GM23338 (cell line): ENCODE measurements around the gene ILDR2. TPM values are rescaled to one million over a fixed set of nuclear protein-coding genes. Genes with fewer than 3 reads are reported as not detected.

Experiments used
- ATAC-seq: fragments of 200-7000 bp; cut with Tn5 transposase; 3 replicates; pipeline ENCODE4 v1.9.1; 2020
- DNase-seq: peaks from one replicate; pipeline ENCODE4 v3.0.0-alpha.2; 2015; ENCODE audit warnings: low spot score
- H2AFZ ChIP-seq: fragments of 200-600 bp; sonication (generic); 2 replicates; pipeline ENCODE4 v1.8.0; 2016; ENCODE audit warnings: antibody characterized with exemption, mild to moderate bottlenecking, moderate library complexity
- H3F3A ChIP-seq: fragments of 200-600 bp; sonication (generic); replicated peaks from 2 replicates; pipeline ENCODE4 v1.8.0; 2017; ENCODE audit warnings: antibody characterized with exemption, mixed run types, low read depth
- H3K27ac ChIP-seq: fragments of 200-600 bp; sonication (generic); 2 replicates; pipeline ENCODE4 v1.6.1; 2016; ENCODE audit warnings: low read depth
- H3K27me3 ChIP-seq: fragments of 200-600 bp; sonication (generic); 2 replicates; pipeline ENCODE4 v1.8.0; 2016; ENCODE audit warnings: mild to moderate bottlenecking, mixed run types, moderate library complexity; ENCODE audit not compliant: insufficient read depth
- H3K36me3 ChIP-seq: fragments of 200-600 bp; sonication (generic); 2 replicates; pipeline ENCODE4 v1.8.0; 2016; ENCODE audit warnings: mild to moderate bottlenecking; ENCODE audit not compliant: insufficient read depth
- H3K4me1 ChIP-seq: fragments of 200-600 bp; sonication (generic); 2 replicates; pipeline ENCODE4 v1.8.0; 2016; ENCODE audit warnings: mild to moderate bottlenecking, moderate library complexity; ENCODE audit not compliant: insufficient read depth
- H3K4me2 ChIP-seq: fragments of 200-600 bp; sonication (generic); 2 replicates; pipeline ENCODE4 v1.7.1; 2017; ENCODE audit warnings: mixed run types
- H3K4me3 ChIP-seq: fragments of 200-600 bp; sonication (generic); 2 replicates; pipeline ENCODE4 v1.6.1; 2016; ENCODE audit warnings: mixed run types
- H3K79me2 ChIP-seq: fragments of 200-600 bp; sonication (generic); replicated peaks from 2 replicates; pipeline ENCODE4 v1.8.0; 2017; ENCODE audit warnings: mild to moderate bottlenecking; ENCODE audit not compliant: insufficient read depth
- H3K9me2 ChIP-seq: fragments of 200-600 bp; sonication (generic); 2 replicates; pipeline ENCODE4 v1.8.0; 2017; ENCODE audit not compliant: insufficient read depth
- H4K20me1 ChIP-seq: fragments of 200-600 bp; sonication (generic); replicated peaks from 2 replicates; pipeline ENCODE4 v1.8.0; 2017; ENCODE audit warnings: mild to moderate bottlenecking; ENCODE audit not compliant: insufficient read depth
- H3K27ac Mint-ChIP-seq: 2 replicates; pipeline ENCODE4 v1.8.0; 2020; ENCODE audit warnings: inconsistent platforms, mild to moderate bottlenecking, moderate library complexity, mixed read lengths
- H3K27me3 Mint-ChIP-seq: 3 replicates; pipeline ENCODE4 v1.8.0; 2022; ENCODE audit warnings: low read depth, mild to moderate bottlenecking, moderate library complexity, mixed read lengths, inconsistent platforms; ENCODE audit not compliant: insufficient read depth, poor library complexity
- H3K36me3 Mint-ChIP-seq: 3 replicates; pipeline ENCODE4 v1.8.0; 2021; ENCODE audit warnings: low read depth, mild to moderate bottlenecking, inconsistent platforms, moderate library complexity, mixed read lengths
- H3K4me1 Mint-ChIP-seq: 3 replicates; pipeline ENCODE4 v1.8.0; 2020; ENCODE audit warnings: mild to moderate bottlenecking, inconsistent platforms, mixed read lengths
- H3K4me3 Mint-ChIP-seq: 3 replicates; pipeline ENCODE4 v1.8.0; 2021; ENCODE audit warnings: moderate library complexity, mild to moderate bottlenecking, inconsistent platforms, mixed read lengths
- H3K9me3 Mint-ChIP-seq: 3 replicates; pipeline ENCODE4 v1.8.0; 2020; ENCODE audit warnings: moderate library complexity, mild to moderate bottlenecking, inconsistent platforms, mixed read lengths
- CREB1 ChIP-seq: fragments of 250-450 bp; sonication (Bioruptor Pico); IDR thresholded peaks from 2 replicates; pipeline ENCODE4 v1.5.0; 2020; ENCODE audit warnings: low read depth, mild to moderate bottlenecking, moderate library complexity
- ETS1 ChIP-seq: IDR thresholded peaks from 2 replicates; pipeline ENCODE4 v1.6.1; 2016; ENCODE audit warnings: antibody characterized with exemption
- EZH2 ChIP-seq: fragments of 200-600 bp; sonication (generic); IDR thresholded peaks from one replicate; pipeline ENCODE4 v1.8.0; 2017; ENCODE audit warnings: antibody characterized with exemption, mild to moderate bottlenecking, low read depth; ENCODE audit not compliant: unreplicated experiment
- JUNB ChIP-seq: IDR thresholded peaks from one replicate; pipeline ENCODE4 v1.6.1; 2016; ENCODE audit warnings: antibody characterized with exemption; ENCODE audit not compliant: unreplicated experiment
- NANOG ChIP-seq: IDR thresholded peaks from 2 replicates; pipeline ENCODE4 v1.6.1; 2016; ENCODE audit warnings: antibody characterized with exemption, borderline replicate concordance
- POLR2AphosphoS5 ChIP-seq: IDR thresholded peaks from 2 replicates; pipeline ENCODE4 v1.6.1; 2016; ENCODE audit warnings: antibody characterized with exemption, low read depth
- ZNF114 ChIP-seq: fragments of 250-450 bp; sonication (Bioruptor Pico); IDR thresholded peaks from 2 replicates; pipeline ENCODE4 v1.5.0; 2020; ENCODE audit warnings: mild to moderate bottlenecking, moderate library complexity
- ZNF462 ChIP-seq: fragments of 250-450 bp; sonication (Bioruptor Pico); IDR thresholded peaks from 2 replicates; pipeline ENCODE4 v1.5.0; 2020; ENCODE audit warnings: mild to moderate bottlenecking, moderate library complexity
- polyA plus RNA-seq: library from polyadenylated mRNA; unstranded; fragments of >200 nt; fragmentation: Nextera tagmentation; extraction: Ambion mirVana; gene quantifications from 2 replicates; pipeline ENCODE4 v1.2.1, GENCODE V29; 2016
- total RNA-seq: library from RNA; depleted of rRNA; stranded (reverse); fragments of >200 nt; shearing (Covaris generic); gene quantifications from 2 replicates; pipeline ENCODE4 v1.2.3, GENCODE V29; 2014

ILDR2 gene
- total and polyA plus RNA-seq, 2 experiments from 2014 or later: 0.27 to 2.4 TPM

- H3K79me2 ChIP-seq: no peaks in the 10 kb centered on the region
- H3K36me3 ChIP-seq: peaks cover 3% of the 10 kb centered on the region; the same call in 1 of the 2 replicates
- peaks cover 16% of the 10 kb centered on the region for H3K9me3 Mint-ChIP-seq
- H3K4me2 ChIP-seq: no peak overlapping the region
- H3F3A ChIP-seq: 0 out of 2 replicates have a peak, but pooled peaks cover 5% of the 10 kb centered on the region
- H3K4me3 Mint-ChIP-seq: no peak overlapping the region
- ATAC-seq (no peak), DNase-seq (no peak)
- H3K27ac ChIP-seq: no peak overlapping the region
- no peak overlapping the region for H2AFZ ChIP-seq
- H3K4me1 ChIP-seq: peaks cover 8% of the 10 kb centered on the region
- TF ChIP-seq NANOG (no peak), ETS1 (no peak), EZH2 (no peak), CREB1 (CRISPR knock-in tag) (no peak), ZNF114 (CRISPR knock-in tag) (no peak), ZNF462 (CRISPR knock-in tag) (no peak), JUNB (no peak), POLR2AphosphoS5 (no peak)
- H3K27me3 Mint-ChIP-seq: peaks cover 24% of the 10 kb centered on the region
- no peaks in the 10 kb centered on the region for H4K20me1 ChIP-seq
- H3K27ac Mint-ChIP-seq: no peak overlapping the region
- peaks cover 27% of the 10 kb centered on the region for H3K27me3 ChIP-seq
- no peak overlapping the region for H3K4me3 ChIP-seq
- peaks cover 16% of the 10 kb centered on the region; the same call in 2 of the 3 replicates for H3K36me3 Mint-ChIP-seq
- H3K9me2 ChIP-seq: peaks cover 5% of the 10 kb centered on the region; the same call in 1 of the 2 replicates
- H3K4me1 Mint-ChIP-seq: peaks cover 19% of the 10 kb centered on the region
These were observed 59.4 kb downstream of the ILDR2 start for GRCh38 chr1:166915941-166916340.
